HepG2 (cell line): ENCODE measurements around the gene ELP4. TPM values are rescaled to one million over a fixed set of nuclear protein-coding genes. Genes with fewer than 3 reads are reported as not detected.
A peak's percentile ranks its signal among the peaks of the same experiment; 100 is the strongest.

Experiments
- MTA1 ChIP-seq: sonication (generic); formaldehyde crosslinking; IDR thresholded peaks from 2 replicates; pipeline ENCODE4 v1.4.0; 2020; ENCODE audit warnings: missing genetic modification reagents, mild to moderate bottlenecking, borderline replicate concordance
- ZBTB7B ChIP-seq: sonication (generic); formaldehyde crosslinking; IDR thresholded peaks from 2 replicates; pipeline ENCODE4 v1.4.0; 2020; ENCODE audit warnings: missing genetic modification reagents
- ZNF124 ChIP-seq: sonication (generic); formaldehyde crosslinking; IDR thresholded peaks from 2 replicates; pipeline ENCODE4 v1.4.0; 2020; ENCODE audit warnings: missing genetic modification reagents
- ZNF512B ChIP-seq: sonication (generic); formaldehyde crosslinking; IDR thresholded peaks from 2 replicates; pipeline ENCODE4 v1.5.1; 2020; ENCODE audit warnings: missing genetic modification reagents, mild to moderate bottlenecking, borderline replicate concordance
- polyA plus RNA-seq, 8 experiments: library from polyadenylated mRNA; depleted of rRNA in 3 of 8; stranded (reverse) in 7 of 8; unstranded in 1 of 8; fragments of >200 nt; fragmentation: Illumina TruSeq in 4 of 8; extraction: Trizol in 4 of 8; gene quantifications; 2 replicates each; pipeline versions ENCODE4 v1.2.1 to v1.2.3, GENCODE V29; 2011 to 2016; ENCODE audit warnings: low read depth in 4 of 8, missing spikeins in 1 of 8, mixed read lengths in 1 of 8; ENCODE audit not compliant: insufficient read depth in 1 of 8
- total RNA-seq, 5 experiments: library from RNA; depleted of rRNA; stranded (reverse); fragments of >200 nt; fragmentation: Illumina TruSeq; extraction: Trizol; gene quantifications; 2 replicates each; pipeline ENCODE4 v1.2.3, GENCODE V29; 2016; ENCODE audit warnings: low read depth in 1 of 5
- TF ChIP-seq, protein P1 (sequence below): sonication (generic); formaldehyde crosslinking; IDR thresholded peaks from 2 replicates; pipeline ENCODE4 v1.9.0; 2021; ENCODE audit warnings: mild to moderate bottlenecking, missing genetic modification reagents
- TF ChIP-seq, protein P2 (sequence below): sonication (generic); formaldehyde crosslinking; IDR thresholded peaks from 2 replicates; pipeline ENCODE4 v1.5.1; 2020; ENCODE audit warnings: missing genetic modification reagents, mild to moderate bottlenecking, borderline replicate concordance
- TF ChIP-seq, protein P3 (sequence below): IDR thresholded peaks from 2 replicates; pipeline ENCODE4 v1.6.1; 2016; ENCODE audit warnings: control low read depth
- TF ChIP-seq, protein P4 (sequence below): fragments of 450-650 bp; IDR thresholded peaks from 2 replicates; pipeline ENCODE4 v1.6.1; 2017; ENCODE audit warnings: mild to moderate bottlenecking

Gene ELP4
- total and polyA plus RNA-seq, 2 of the 13 experiments (the other 11 are each of a cell fraction or from before 2014, with no cell fraction given), result 12.8 to 19.1 TPM

GRCh38 chr11:31812383-31813381 is 303.1 kb downstream of the ELP4 start (continued):
- TF ChIP-seq, protein P1, sequence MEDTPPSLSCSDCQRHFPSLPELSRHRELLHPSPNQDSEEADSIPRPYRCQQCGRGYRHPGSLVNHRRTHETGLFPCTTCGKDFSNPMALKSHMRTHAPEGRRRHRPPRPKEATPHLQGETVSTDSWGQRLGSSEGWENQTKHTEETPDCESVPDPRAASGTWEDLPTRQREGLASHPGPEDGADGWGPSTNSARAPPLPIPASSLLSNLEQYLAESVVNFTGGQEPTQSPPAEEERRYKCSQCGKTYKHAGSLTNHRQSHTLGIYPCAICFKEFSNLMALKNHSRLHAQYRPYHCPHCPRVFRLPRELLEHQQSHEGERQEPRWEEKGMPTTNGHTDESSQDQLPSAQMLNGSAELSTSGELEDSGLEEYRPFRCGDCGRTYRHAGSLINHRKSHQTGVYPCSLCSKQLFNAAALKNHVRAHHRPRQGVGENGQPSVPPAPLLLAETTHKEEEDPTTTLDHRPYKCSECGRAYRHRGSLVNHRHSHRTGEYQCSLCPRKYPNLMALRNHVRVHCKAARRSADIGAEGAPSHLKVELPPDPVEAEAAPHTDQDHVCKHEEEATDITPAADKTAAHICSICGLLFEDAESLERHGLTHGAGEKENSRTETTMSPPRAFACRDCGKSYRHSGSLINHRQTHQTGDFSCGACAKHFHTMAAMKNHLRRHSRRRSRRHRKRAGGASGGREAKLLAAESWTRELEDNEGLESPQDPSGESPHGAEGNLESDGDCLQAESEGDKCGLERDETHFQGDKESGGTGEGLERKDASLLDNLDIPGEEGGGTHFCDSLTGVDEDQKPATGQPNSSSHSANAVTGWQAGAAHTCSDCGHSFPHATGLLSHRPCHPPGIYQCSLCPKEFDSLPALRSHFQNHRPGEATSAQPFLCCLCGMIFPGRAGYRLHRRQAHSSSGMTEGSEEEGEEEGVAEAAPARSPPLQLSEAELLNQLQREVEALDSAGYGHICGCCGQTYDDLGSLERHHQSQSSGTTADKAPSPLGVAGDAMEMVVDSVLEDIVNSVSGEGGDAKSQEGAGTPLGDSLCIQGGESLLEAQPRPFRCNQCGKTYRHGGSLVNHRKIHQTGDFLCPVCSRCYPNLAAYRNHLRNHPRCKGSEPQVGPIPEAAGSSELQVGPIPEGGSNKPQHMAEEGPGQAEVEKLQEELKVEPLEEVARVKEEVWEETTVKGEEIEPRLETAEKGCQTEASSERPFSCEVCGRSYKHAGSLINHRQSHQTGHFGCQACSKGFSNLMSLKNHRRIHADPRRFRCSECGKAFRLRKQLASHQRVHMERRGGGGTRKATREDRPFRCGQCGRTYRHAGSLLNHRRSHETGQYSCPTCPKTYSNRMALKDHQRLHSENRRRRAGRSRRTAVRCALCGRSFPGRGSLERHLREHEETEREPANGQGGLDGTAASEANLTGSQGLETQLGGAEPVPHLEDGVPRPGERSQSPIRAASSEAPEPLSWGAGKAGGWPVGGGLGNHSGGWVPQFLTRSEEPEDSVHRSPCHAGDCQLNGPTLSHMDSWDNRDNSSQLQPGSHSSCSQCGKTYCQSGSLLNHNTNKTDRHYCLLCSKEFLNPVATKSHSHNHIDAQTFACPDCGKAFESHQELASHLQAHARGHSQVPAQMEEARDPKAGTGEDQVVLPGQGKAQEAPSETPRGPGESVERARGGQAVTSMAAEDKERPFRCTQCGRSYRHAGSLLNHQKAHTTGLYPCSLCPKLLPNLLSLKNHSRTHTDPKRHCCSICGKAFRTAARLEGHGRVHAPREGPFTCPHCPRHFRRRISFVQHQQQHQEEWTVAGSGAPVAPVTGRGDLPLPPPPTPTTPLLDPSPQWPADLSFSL, result peak; percentile 33; the same call in 1 of the 2 replicates
- TF ChIP-seq MTA1 (CRISPR knock-in tag), result no peak
- TF ChIP-seq, protein P2, sequence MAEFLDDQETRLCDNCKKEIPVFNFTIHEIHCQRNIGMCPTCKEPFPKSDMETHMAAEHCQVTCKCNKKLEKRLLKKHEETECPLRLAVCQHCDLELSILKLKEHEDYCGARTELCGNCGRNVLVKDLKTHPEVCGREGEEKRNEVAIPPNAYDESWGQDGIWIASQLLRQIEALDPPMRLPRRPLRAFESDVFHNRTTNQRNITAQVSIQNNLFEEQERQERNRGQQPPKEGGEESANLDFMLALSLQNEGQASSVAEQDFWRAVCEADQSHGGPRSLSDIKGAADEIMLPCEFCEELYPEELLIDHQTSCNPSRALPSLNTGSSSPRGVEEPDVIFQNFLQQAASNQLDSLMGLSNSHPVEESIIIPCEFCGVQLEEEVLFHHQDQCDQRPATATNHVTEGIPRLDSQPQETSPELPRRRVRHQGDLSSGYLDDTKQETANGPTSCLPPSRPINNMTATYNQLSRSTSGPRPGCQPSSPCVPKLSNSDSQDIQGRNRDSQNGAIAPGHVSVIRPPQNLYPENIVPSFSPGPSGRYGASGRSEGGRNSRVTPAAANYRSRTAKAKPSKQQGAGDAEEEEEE, result no peak
- peak; percentile 51; the same call in 1 of the 2 replicates for TF ChIP-seq ZNF512B
- TF ChIP-seq ZNF124 (CRISPR knock-in tag), result no peak
- TF ChIP-seq, protein P3, sequence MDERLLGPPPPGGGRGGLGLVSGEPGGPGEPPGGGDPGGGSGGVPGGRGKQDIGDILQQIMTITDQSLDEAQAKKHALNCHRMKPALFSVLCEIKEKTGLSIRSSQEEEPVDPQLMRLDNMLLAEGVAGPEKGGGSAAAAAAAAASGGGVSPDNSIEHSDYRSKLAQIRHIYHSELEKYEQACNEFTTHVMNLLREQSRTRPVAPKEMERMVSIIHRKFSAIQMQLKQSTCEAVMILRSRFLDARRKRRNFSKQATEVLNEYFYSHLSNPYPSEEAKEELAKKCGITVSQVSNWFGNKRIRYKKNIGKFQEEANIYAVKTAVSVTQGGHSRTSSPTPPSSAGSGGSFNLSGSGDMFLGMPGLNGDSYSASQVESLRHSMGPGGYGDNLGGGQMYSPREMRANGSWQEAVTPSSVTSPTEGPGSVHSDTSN, result no peak
- TF ChIP-seq ZBTB7B (CRISPR knock-in tag), result no peak
- TF ChIP-seq, protein P4, sequence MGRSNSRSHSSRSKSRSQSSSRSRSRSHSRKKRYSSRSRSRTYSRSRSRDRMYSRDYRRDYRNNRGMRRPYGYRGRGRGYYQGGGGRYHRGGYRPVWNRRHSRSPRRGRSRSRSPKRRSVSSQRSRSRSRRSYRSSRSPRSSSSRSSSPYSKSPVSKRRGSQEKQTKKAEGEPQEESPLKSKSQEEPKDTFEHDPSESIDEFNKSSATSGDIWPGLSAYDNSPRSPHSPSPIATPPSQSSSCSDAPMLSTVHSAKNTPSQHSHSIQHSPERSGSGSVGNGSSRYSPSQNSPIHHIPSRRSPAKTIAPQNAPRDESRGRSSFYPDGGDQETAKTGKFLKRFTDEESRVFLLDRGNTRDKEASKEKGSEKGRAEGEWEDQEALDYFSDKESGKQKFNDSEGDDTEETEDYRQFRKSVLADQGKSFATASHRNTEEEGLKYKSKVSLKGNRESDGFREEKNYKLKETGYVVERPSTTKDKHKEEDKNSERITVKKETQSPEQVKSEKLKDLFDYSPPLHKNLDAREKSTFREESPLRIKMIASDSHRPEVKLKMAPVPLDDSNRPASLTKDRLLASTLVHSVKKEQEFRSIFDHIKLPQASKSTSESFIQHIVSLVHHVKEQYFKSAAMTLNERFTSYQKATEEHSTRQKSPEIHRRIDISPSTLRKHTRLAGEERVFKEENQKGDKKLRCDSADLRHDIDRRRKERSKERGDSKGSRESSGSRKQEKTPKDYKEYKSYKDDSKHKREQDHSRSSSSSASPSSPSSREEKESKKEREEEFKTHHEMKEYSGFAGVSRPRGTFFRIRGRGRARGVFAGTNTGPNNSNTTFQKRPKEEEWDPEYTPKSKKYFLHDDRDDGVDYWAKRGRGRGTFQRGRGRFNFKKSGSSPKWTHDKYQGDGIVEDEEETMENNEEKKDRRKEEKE, result no peak
